ENCODE data around the gene R3HCC1L.

DNA sequence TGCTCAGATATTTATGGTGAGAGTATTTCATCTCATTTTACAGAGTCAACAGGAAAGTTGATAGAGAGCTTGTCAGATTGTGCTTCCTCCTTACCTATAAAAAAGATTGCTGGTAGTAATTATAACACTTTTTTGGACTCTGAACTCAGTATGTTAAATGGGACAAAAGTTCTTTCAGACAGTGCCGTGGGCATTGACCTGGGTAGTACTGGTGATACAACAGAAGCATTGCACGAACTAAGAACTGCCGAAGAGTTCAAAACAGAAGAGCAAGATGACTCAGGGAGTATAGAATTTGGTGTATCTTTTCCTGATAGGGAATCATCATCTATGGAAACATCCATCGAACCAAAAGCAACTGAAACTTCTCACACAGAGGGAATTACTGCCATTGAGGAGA, 75.0 kb downstream of the R3HCC1L start:
- no peak for TF ChIP-seq POLR2AphosphoS5 (IDR thresholded peaks at IDR 0.05; ENCODE audit: low read depth, low read length)
- no peak for TF ChIP-seq TAF1 (IDR thresholded peaks at IDR 0.05; ENCODE audit: borderline replicate concordance, low read depth, low read length)
